Neural cell (in vitro differentiated cells): Measurements from ENCODE around the gene PRDM15. TPM values are rescaled to one million over a fixed set of nuclear protein-coding genes. Genes with fewer than 3 reads are reported as not detected.

Source experiments
- H2AFZ ChIP-seq: fragments of 200-600, 300-800 bp; sonication (generic), shearing (Covaris generic); 2 replicates; pipeline ENCODE4 v1.6.0; 2014; ENCODE audit warnings: low read depth, mild to moderate bottlenecking, antibody characterized with exemption, low read length, moderate library complexity
- H3F3A ChIP-seq: fragments of 200-600 bp; shearing (Covaris generic); 2 replicates; pipeline ENCODE4 v1.6.1; 2016; ENCODE audit warnings: mild to moderate bottlenecking, moderate library complexity, mixed read lengths, antibody characterized with exemption, low read length; ENCODE audit not compliant: insufficient read depth, poor library complexity, severe bottlenecking
- H3K27ac ChIP-seq: fragments of 200-600, 300-800 bp; sonication (generic), shearing (Covaris generic); 2 replicates; pipeline ENCODE4 v1.5.1; 2014; ENCODE audit warnings: mild to moderate bottlenecking, low read length, moderate library complexity
- H3K27me3 ChIP-seq: fragments of 300-800, 200-600 bp; sonication (generic), shearing (Covaris generic); 2 replicates; pipeline ENCODE4 v1.6.0; 2014; ENCODE audit warnings: mild to moderate bottlenecking, low read depth, low read length, moderate library complexity; ENCODE audit not compliant: insufficient read depth
- H3K36me3 ChIP-seq: fragments of 300-800, 200-600 bp; sonication (generic), shearing (Covaris generic); 2 replicates; pipeline ENCODE4 v1.5.1; 2014; ENCODE audit warnings: mild to moderate bottlenecking, antibody characterized with exemption, low read length, moderate library complexity; ENCODE audit not compliant: insufficient read depth
- H3K4me2 ChIP-seq: fragments of 300-800, 200-600 bp; sonication (generic), shearing (Covaris generic); 2 replicates; pipeline ENCODE4 v1.6.0; 2014; ENCODE audit warnings: mild to moderate bottlenecking, low read length
- H3K4me3 ChIP-seq: fragments of 300-800, 200-600 bp; sonication (generic), shearing (Covaris generic); 2 replicates; pipeline ENCODE4 v1.5.1; 2014; ENCODE audit warnings: mild to moderate bottlenecking, low read length, moderate library complexity
- H3K79me2 ChIP-seq: fragments of 200-600 bp; shearing (Covaris generic); replicated peaks from 2 replicates; pipeline ENCODE4 v1.6.0; 2014; ENCODE audit warnings: mild to moderate bottlenecking, low read length, moderate library complexity; ENCODE audit not compliant: insufficient read depth
- H3K9ac ChIP-seq: fragments of 300-800, 200-600 bp; sonication (generic), shearing (Covaris generic); 2 replicates; pipeline ENCODE4 v1.6.1; 2016; ENCODE audit warnings: mild to moderate bottlenecking, low read length, mixed read lengths
- H3K9me2 ChIP-seq: fragments of 200-600 bp; shearing (Covaris generic); 2 replicates; pipeline ENCODE4 v1.6.1; 2016; ENCODE audit warnings: mild to moderate bottlenecking, low read length, mixed read lengths; ENCODE audit not compliant: insufficient read depth
- H3K9me3 ChIP-seq: fragments of 200-600, 300-800 bp; sonication (generic), shearing (Covaris generic); 2 replicates; pipeline ENCODE4 v1.6.1; 2016; ENCODE audit warnings: mild to moderate bottlenecking, mixed run types, low read length, moderate library complexity, mixed read lengths
- H4K20me1 ChIP-seq: fragments of 200-600 bp; shearing (Covaris generic); 2 replicates; pipeline ENCODE4 v1.6.1; 2016; ENCODE audit warnings: mild to moderate bottlenecking, mixed run types; ENCODE audit not compliant: insufficient read depth
- CTCF ChIP-seq: fragments of 450-650 bp; IDR thresholded peaks from 2 replicates; pipeline ENCODE4 v1.5.1; 2014; ENCODE audit warnings: antibody characterized with exemption, mild to moderate bottlenecking, moderate library complexity; ENCODE audit not compliant: poor library complexity, severe bottlenecking
- EP300 ChIP-seq: fragments of 450-650 bp; conservative IDR thresholded peaks from 2 replicates; pipeline ENCODE4 v1.6.1; 2014; ENCODE audit warnings: antibody characterized with exemption, mild to moderate bottlenecking, moderate library complexity; ENCODE audit not compliant: poor library complexity, severe bottlenecking
- EZH2 ChIP-seq: fragments of 200-600, 300-800 bp; shearing (Covaris generic), sonication (generic); IDR thresholded peaks from 2 replicates; pipeline ENCODE4 v1.6.1; 2014; ENCODE audit warnings: antibody characterized with exemption, low read length, borderline replicate concordance, mild to moderate bottlenecking; ENCODE audit not compliant: insufficient read depth, poor library complexity, severe bottlenecking
- MXI1 ChIP-seq: fragments of 450-650 bp; conservative IDR thresholded peaks from 2 replicates; pipeline ENCODE4 v1.6.1; 2014; ENCODE audit warnings: antibody characterized with exemption, mild to moderate bottlenecking; ENCODE audit not compliant: poor library complexity, severe bottlenecking
- POLR2AphosphoS5 ChIP-seq: IDR thresholded peaks from 2 replicates; pipeline ENCODE4 v1.6.1; 2012
- RAD21 ChIP-seq: fragments of 450-650 bp; conservative IDR thresholded peaks from 2 replicates; pipeline ENCODE4 v1.6.1; 2014; ENCODE audit warnings: antibody characterized with exemption, mild to moderate bottlenecking, moderate library complexity
- REST ChIP-seq: IDR thresholded peaks from 2 replicates; pipeline ENCODE4 v1.6.1; 2012; ENCODE audit warnings: borderline replicate concordance
- SMC3 ChIP-seq: fragments of 450-650 bp; conservative IDR thresholded peaks from 2 replicates; pipeline ENCODE4 v1.6.1; 2014; ENCODE audit warnings: antibody characterized with exemption, mild to moderate bottlenecking, moderate library complexity; ENCODE audit not compliant: poor library complexity
- TAF1 ChIP-seq: IDR thresholded peaks from 2 replicates; pipeline ENCODE4 v1.6.1; 2012; ENCODE audit warnings: low read depth
- polyA plus RNA-seq: library from polyadenylated mRNA; depleted of rRNA; stranded (reverse); fragments of >200 nt; gene quantifications from 2 replicates; pipeline ENCODE4 v1.2.3, GENCODE V29; 2014

PRDM15 gene
- polyA plus RNA-seq, 1 donor from 2014 or later, result 4.1 TPM

GRCh38 chr21:41861255-41861654 is 17.9 kb downstream of the PRDM15 start (continued):
- no peak for TF ChIP-seq EP300

GRCh38 chr21:41859297-41859980 is 19.7 kb downstream of the PRDM15 start:
- Histone ChIP-seq H3K4me3 (no peak overlapping the region), H3K4me2 (no peak overlapping the region), H3K27me3 (no peaks in the 10 kb centered on the region), H4K20me1 (no peaks in the 10 kb centered on the region), H3K9ac (no peak overlapping the region), H3K27ac (no peak overlapping the region), H2AFZ (no peak overlapping the region), H3K79me2 (no peaks in the 10 kb centered on the region), H3F3A (no peaks in the 10 kb centered on the region), H3K9me3 (no peaks in the 10 kb centered on the region), H3K9me2 (no peaks in the 10 kb centered on the region), H3K36me3 (no peaks in the 10 kb centered on the region)
- TF ChIP-seq TAF1, result no peak
- TF ChIP-seq REST, result no peak
- no peak for TF ChIP-seq CTCF
- TF ChIP-seq EZH2, result no peak
- no peak for TF ChIP-seq POLR2AphosphoS5
- no peak for TF ChIP-seq EP300
- no peak for TF ChIP-seq SMC3
- TF ChIP-seq MXI1, result no peak
- no peak for TF ChIP-seq RAD21

GRCh38 chr21:41858466-41859296 is 20.5 kb downstream of the PRDM15 start:
- H3K9me2 ChIP-seq, result no peaks in the 10 kb centered on the region
- H3K27ac ChIP-seq, result no peak overlapping the region
- no peaks in the 10 kb centered on the region for H3K79me2 ChIP-seq
- no peaks in the 10 kb centered on the region for H3K9me3 ChIP-seq
- no peaks in the 10 kb centered on the region for H3K27me3 ChIP-seq
- H3K4me3 ChIP-seq, result no peak overlapping the region
- no peaks in the 10 kb centered on the region for H3K36me3 ChIP-seq
- H3K9ac ChIP-seq, result no peak overlapping the region
- H3K4me2 ChIP-seq, result no peak overlapping the region
- TF ChIP-seq EZH2 (no peak), MXI1 (no peak), EP300 (no peak), CTCF (no peak), POLR2AphosphoS5 (no peak), REST (no peak), RAD21 (no peak), SMC3 (no peak), TAF1 (no peak)
- H3F3A ChIP-seq, result no peaks in the 10 kb centered on the region
- H4K20me1 ChIP-seq, result no peaks in the 10 kb centered on the region
- no peak overlapping the region for H2AFZ ChIP-seq
